Measurements from ENCODE around the gene EBLN2.

The EBLN2 gene

GRCh38 chr3:73024836-73025235 is 36.6 kb upstream of the EBLN2 start:
- H2AFZ ChIP-seq (ENCODE audit: low read depth, low read length), result no peak overlapping the region
- H3K4me1 ChIP-seq (ENCODE audit: low read length), result no peaks in the 10 kb centered on the region
- no peak overlapping the region for H3K4me2 ChIP-seq (ENCODE audit: low read length)
- H3K9me3 ChIP-seq (ENCODE audit: insufficient read depth, low read length), result no peaks in the 10 kb centered on the region
- peaks cover 93% of the 10 kb centered on the region for H4K20me1 ChIP-seq (ENCODE audit: insufficient read depth, low read length)
- peaks cover 100% of the 10 kb centered on the region for H3K79me2 ChIP-seq (ENCODE audit: low read length)
- no peak overlapping the region for H3K27ac ChIP-seq (ENCODE audit: low read length)
- peaks cover 4% of the 10 kb centered on the region for H3K36me3 ChIP-seq (replicated peaks; ENCODE audit: low read depth, low read length)
- no peak overlapping the region for H3K9ac ChIP-seq (ENCODE audit: low read length)
- no peaks in the 10 kb centered on the region for H3K27me3 ChIP-seq (ENCODE audit: low read depth, low read length)
- no peak overlapping the region for H3K4me3 ChIP-seq (ENCODE audit: low read length)
- TF ChIP-seq EZH2phosphoT487 (IDR thresholded peaks at IDR 0.05; ENCODE audit: low read depth) (no peak), CTCF (IDR thresholded peaks at IDR 0.05; ENCODE audit: low read depth, low read length) (no peak)

DNA sequence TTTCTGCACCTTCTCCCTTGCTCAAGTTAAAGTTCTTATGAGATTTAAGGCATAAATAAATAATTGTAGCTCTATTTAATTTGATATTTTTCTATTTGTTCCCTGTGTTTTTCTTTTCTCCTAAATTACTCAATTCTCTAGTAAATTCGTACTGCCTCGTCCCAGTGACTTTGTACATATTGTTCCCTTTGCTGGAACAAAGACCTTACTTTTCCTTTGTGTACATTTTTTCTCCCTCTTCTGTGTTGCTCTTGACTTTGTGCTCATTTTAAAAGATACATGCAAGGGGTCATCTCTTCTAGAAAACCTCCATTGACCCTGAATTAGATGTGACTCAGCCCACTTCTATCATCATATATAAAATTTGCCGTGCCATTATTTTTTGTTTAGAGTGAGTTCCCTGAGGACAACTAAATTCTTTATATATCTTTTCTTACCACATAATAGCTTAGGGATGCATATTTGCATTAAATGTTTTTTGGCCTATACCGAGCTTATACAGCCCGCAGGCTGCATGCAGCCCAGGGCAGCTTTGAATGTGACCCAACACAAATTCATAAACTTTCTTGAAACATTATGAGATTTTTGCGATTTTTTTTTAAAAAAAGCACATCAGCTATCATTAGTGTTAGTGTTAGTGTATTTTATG is 35.2 kb upstream of the EBLN2 start:
- peaks cover 93% of the 10 kb centered on the region for H4K20me1 ChIP-seq (ENCODE audit: insufficient read depth, low read length)

DNA sequence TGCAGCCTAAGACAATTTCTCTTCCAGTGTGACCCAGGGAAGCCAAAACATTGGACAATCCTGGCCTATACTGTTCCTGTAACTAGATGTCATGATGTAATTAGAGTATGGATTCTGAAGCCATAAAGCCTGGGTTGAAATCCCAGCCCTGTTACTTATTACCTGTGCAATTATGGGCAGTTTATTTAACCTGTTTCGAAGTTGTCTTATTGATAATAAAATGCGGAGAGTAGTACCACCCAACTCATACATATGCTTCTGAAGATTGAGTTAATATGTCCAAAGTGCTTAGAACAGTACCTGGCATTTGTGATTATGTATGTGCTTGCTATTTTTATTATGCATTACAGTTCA is 34.7 kb upstream of the EBLN2 start:
- Histone ChIP-seq H3K4me3 (ENCODE audit: low read length) (no peak overlapping the region), H3K9me3 (ENCODE audit: insufficient read depth, low read length) (no peaks in the 10 kb centered on the region), H3K36me3 (replicated peaks; ENCODE audit: low read depth, low read length) (peaks cover 8% of the 10 kb centered on the region), H2AFZ (ENCODE audit: low read depth, low read length) (no peak overlapping the region), H3K4me2 (ENCODE audit: low read length) (no peak overlapping the region), H3K79me2 (ENCODE audit: low read length) (peaks cover 100% of the 10 kb centered on the region), H4K20me1 (ENCODE audit: insufficient read depth, low read length) (peaks cover 94% of the 10 kb centered on the region), H3K27ac (ENCODE audit: low read length) (no peak overlapping the region), H3K4me1 (ENCODE audit: low read length) (no peaks in the 10 kb centered on the region), H3K9ac (ENCODE audit: low read length) (no peak overlapping the region), H3K27me3 (ENCODE audit: low read depth, low read length) (no peaks in the 10 kb centered on the region)
- TF ChIP-seq EZH2phosphoT487 (IDR thresholded peaks at IDR 0.05; ENCODE audit: low read depth), result no peak
- no peak for TF ChIP-seq CTCF (IDR thresholded peaks at IDR 0.05; ENCODE audit: low read depth, low read length)

More for the DNA sequence above, 35.2 kb upstream of the EBLN2 start:
- Histone ChIP-seq H3K36me3 (replicated peaks; ENCODE audit: low read depth, low read length) (peaks cover 8% of the 10 kb centered on the region), H3K27me3 (ENCODE audit: low read depth, low read length) (no peaks in the 10 kb centered on the region), H3K9ac (ENCODE audit: low read length) (no peak overlapping the region), H3K4me1 (ENCODE audit: low read length) (no peaks in the 10 kb centered on the region), H3K27ac (ENCODE audit: low read length) (no peak overlapping the region), H3K4me2 (ENCODE audit: low read length) (no peak overlapping the region), H2AFZ (ENCODE audit: low read depth, low read length) (no peak overlapping the region), H3K4me3 (ENCODE audit: low read length) (no peak overlapping the region), H3K9me3 (ENCODE audit: insufficient read depth, low read length) (no peaks in the 10 kb centered on the region), H3K79me2 (ENCODE audit: low read length) (peaks cover 100% of the 10 kb centered on the region)
- no peak for TF ChIP-seq EZH2phosphoT487 (IDR thresholded peaks at IDR 0.05; ENCODE audit: low read depth)
- TF ChIP-seq CTCF (IDR thresholded peaks at IDR 0.05; ENCODE audit: low read depth, low read length), result no peak

GRCh38 chr3:73028803-73029202 is 32.7 kb upstream of the EBLN2 start:
- no peak overlapping the region for H3K9ac ChIP-seq (ENCODE audit: low read length)
- no peaks in the 10 kb centered on the region for H3K9me3 ChIP-seq (ENCODE audit: insufficient read depth, low read length)
- TF ChIP-seq CTCF (IDR thresholded peaks at IDR 0.05; ENCODE audit: low read depth, low read length) (no peak), EZH2phosphoT487 (IDR thresholded peaks at IDR 0.05; ENCODE audit: low read depth) (no peak)
- H4K20me1 ChIP-seq (ENCODE audit: insufficient read depth, low read length), result peaks cover 98% of the 10 kb centered on the region
- no peaks in the 10 kb centered on the region for H3K4me1 ChIP-seq (ENCODE audit: low read length)
- peaks cover 100% of the 10 kb centered on the region for H3K79me2 ChIP-seq (ENCODE audit: low read length)
- H3K27me3 ChIP-seq (ENCODE audit: low read depth, low read length), result no peaks in the 10 kb centered on the region
- H2AFZ ChIP-seq (ENCODE audit: low read depth, low read length), result no peak overlapping the region
- H3K27ac ChIP-seq (ENCODE audit: low read length), result no peak overlapping the region
- no peak overlapping the region for H3K4me2 ChIP-seq (ENCODE audit: low read length)
- no peak overlapping the region for H3K4me3 ChIP-seq (ENCODE audit: low read length)
- H3K36me3 ChIP-seq (replicated peaks; ENCODE audit: low read depth, low read length), result peaks cover 10% of the 10 kb centered on the region
